NT2/D1 (cell line): ENCODE measurements around the gene DGCR6.
"Not testable (repeated sequence)": the region's sequence is repeated elsewhere in the genome, so short reads cannot be mapped to it uniquely, and the experiment has no call there.

Source experiments
- SUZ12 ChIP-seq: IDR thresholded peaks from 2 replicates; pipeline ENCODE4 v1.6.1; 2011; ENCODE audit not compliant: insufficient read length, insufficient read depth; ENCODE audit errors: extremely low read depth
- YY1 ChIP-seq: IDR thresholded peaks from 2 replicates; pipeline ENCODE4 v1.6.1; 2011; ENCODE audit not compliant: insufficient read length, insufficient read depth

DNA sequence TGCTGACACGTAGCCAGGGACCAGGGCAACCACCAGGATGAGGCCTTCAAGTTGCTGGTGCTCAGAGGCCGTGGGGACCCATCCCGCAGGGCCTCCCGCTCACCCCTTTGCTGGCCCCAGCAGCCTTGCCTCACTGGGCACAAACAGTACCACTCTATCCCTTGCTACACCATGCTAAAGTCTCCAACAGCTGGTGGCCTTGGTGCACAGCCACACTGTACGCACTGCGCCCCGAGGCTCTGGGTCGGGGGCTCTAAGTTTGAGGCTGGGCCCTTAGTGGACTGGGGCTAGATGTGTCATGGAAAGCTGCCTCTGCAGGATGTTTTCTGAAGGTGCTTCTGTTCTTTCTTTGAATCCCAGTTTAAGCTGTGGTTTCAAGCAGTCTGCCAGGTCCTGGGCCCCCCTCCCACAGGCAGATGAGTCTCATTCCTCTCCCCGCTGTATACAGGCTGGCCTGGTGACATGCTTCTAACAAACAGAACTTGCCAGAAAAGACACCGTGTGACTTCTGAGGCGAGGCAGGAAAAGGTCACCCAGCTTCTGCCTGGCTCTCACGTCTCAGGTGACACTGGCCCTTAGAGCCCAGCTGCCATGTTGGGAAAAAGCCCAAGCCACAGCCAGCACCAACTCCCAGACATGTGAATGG, 14.3 kb downstream of the DGCR6 start:
- not testable (repeated sequence) for TF ChIP-seq SUZ12, YY1
